CD14-positive monocyte (primary cell): ENCODE data around the gene TUBGCP3. TPM values are rescaled to one million over a fixed set of nuclear protein-coding genes. Genes with fewer than 3 reads are reported as not detected.

Experiments
- DNase-seq, 3 donors: peaks; one replicate each; pipeline ENCODE4 v3.0.0-alpha.2; 2011 to 2022
- H2AFZ ChIP-seq: 2 replicates; pipeline ENCODE4 v1.6.0; 2012; ENCODE audit warnings: mild to moderate bottlenecking, low read depth, low read length, inconsistent platforms; ENCODE audit not compliant: insufficient read depth, poor library complexity, severe bottlenecking
- H3K27ac ChIP-seq, 2 donors: 1 replicate in 1 of 2; 2 replicates in 1 of 2; pipeline ENCODE4 v1.5.1; 2012 to 2013; ENCODE audit warnings: low read length in 2 of 2, control low read depth in 1 of 2, inconsistent platforms in 1 of 2, low read depth in 1 of 2, mild to moderate bottlenecking in 1 of 2
- H3K27me3 ChIP-seq, 2 donors: one replicate each; pipeline versions ENCODE4 v1.6.0 to v1.6.1; 2011 to 2013; ENCODE audit warnings: low read length in 2 of 2; ENCODE audit not compliant: control insufficient read depth in 2 of 2, insufficient read depth in 2 of 2
- H3K36me3 ChIP-seq, 2 donors: replicated peaks in 1 of 2; 1 replicate in 1 of 2; 2 replicates in 1 of 2; pipeline versions ENCODE4 v1.5.1 to v1.6.1; 2012 to 2013; ENCODE audit warnings: low read length in 2 of 2, control low read depth in 1 of 2, inconsistent platforms in 1 of 2, mild to moderate bottlenecking in 1 of 2; ENCODE audit not compliant: insufficient read depth in 2 of 2, control insufficient read depth in 1 of 2
- H3K4me1 ChIP-seq, 2 donors: 1 replicate in 1 of 2; 2 replicates in 1 of 2; pipeline versions ENCODE4 v1.5.1 to v1.6.1; 2012 to 2013; ENCODE audit warnings: low read length in 2 of 2, control low read depth in 1 of 2, inconsistent platforms in 1 of 2, mild to moderate bottlenecking in 1 of 2, moderate library complexity in 1 of 2; ENCODE audit not compliant: insufficient read depth in 2 of 2, control insufficient read depth in 1 of 2
- H3K4me2 ChIP-seq: replicated peaks from 2 replicates; pipeline ENCODE3; 2012; ENCODE audit warnings: low read length, moderate library complexity, mild to moderate bottlenecking; ENCODE audit not compliant: poor library complexity, severe bottlenecking; ENCODE audit errors: extremely low read depth
- H3K4me3 ChIP-seq, 3 experiments: fragments of 200-600 bp in 1 of 3; sonication (generic) in 1 of 3; replicated peaks in 1 of 3; 1 replicate in 2 of 3; 2 replicates in 1 of 3; pipeline ENCODE4 v1.5.1; 2011 to 2013; ENCODE audit warnings: low read length in 3 of 3, mild to moderate bottlenecking in 3 of 3, control low read depth in 2 of 3, low read depth in 2 of 3, inconsistent platforms in 1 of 3, moderate library complexity in 1 of 3
- H3K79me2 ChIP-seq: 2 replicates; pipeline ENCODE4 v1.6.0; 2012; ENCODE audit warnings: mild to moderate bottlenecking, control low read depth, inconsistent platforms, low read length, moderate library complexity; ENCODE audit not compliant: insufficient read depth
- H3K9ac ChIP-seq: 2 replicates; pipeline ENCODE4 v1.6.0; 2017; ENCODE audit warnings: low read length, mild to moderate bottlenecking; ENCODE audit not compliant: insufficient read depth, poor library complexity, severe bottlenecking
- H3K9me3 ChIP-seq, 2 donors: replicated peaks in 1 of 2; 1 replicate in 1 of 2; 2 replicates in 1 of 2; pipeline versions ENCODE4 v1.5.1 to v1.6.1; 2012 to 2013; ENCODE audit warnings: low read length in 2 of 2, control low read depth in 1 of 2; ENCODE audit not compliant: control insufficient read depth in 1 of 2, insufficient read depth in 1 of 2
- H4K20me1 ChIP-seq: 2 replicates; pipeline ENCODE4 v1.6.0; 2012; ENCODE audit warnings: mild to moderate bottlenecking, low read length, control low read depth, moderate library complexity; ENCODE audit not compliant: insufficient read depth
- H3K27ac Mint-ChIP-seq, 7 donors: one replicate each; pipeline ENCODE4 v1.8.0; 2020; ENCODE audit warnings: mild to moderate bottlenecking in 7 of 7, mixed read lengths in 7 of 7, moderate library complexity in 6 of 7, inconsistent platforms in 2 of 7
- H3K27me3 Mint-ChIP-seq, 3 donors: one replicate each; pipeline ENCODE4 v1.8.0; 2021 to 2022; ENCODE audit warnings: low read depth in 3 of 3, mild to moderate bottlenecking in 3 of 3, mixed read lengths in 3 of 3, moderate library complexity in 3 of 3, inconsistent platforms in 1 of 3
- H3K36me3 Mint-ChIP-seq, 2 donors: one replicate each; pipeline ENCODE4 v1.8.0; 2020; ENCODE audit warnings: mixed read lengths in 2 of 2, inconsistent platforms in 1 of 2, mild to moderate bottlenecking in 1 of 2
- H3K4me1 Mint-ChIP-seq: one replicate; pipeline ENCODE4 v1.8.0; 2020; ENCODE audit warnings: mild to moderate bottlenecking, mixed read lengths
- H3K4me3 Mint-ChIP-seq, 2 donors: one replicate each; pipeline ENCODE4 v1.8.0; 2020; ENCODE audit warnings: mild to moderate bottlenecking in 2 of 2, mixed read lengths in 2 of 2, moderate library complexity in 1 of 2
- H3K9me3 Mint-ChIP-seq, 7 donors: one replicate each; pipeline ENCODE4 v1.8.0; 2020 to 2022; ENCODE audit warnings: mixed read lengths in 7 of 7, mild to moderate bottlenecking in 6 of 7, moderate library complexity in 6 of 7, inconsistent platforms in 2 of 7
- CTCF ChIP-seq: fragments of 200-600 bp; IDR thresholded peaks from one replicate; pipeline ENCODE4 v1.8.0; 2022; ENCODE audit warnings: antibody characterized with exemption, mild to moderate bottlenecking
- WGBS: methylation state at CpG from one replicate; pipeline ENCODE4 v1.1.5; 2013; ENCODE audit warnings: missing lambda C conversion rate; ENCODE audit not compliant: insufficient coverage; 5-methylcytosine and 5-hydroxymethylcytosine counted together
- intact Hi-C, 2 donors: fragments of 100-400 bp; cut with micrococcal nuclease; formaldehyde crosslinking; loops; one replicate each; pipeline versions ENCODE4 v1.15.0 to v1.15.1; 2023
- polyA plus RNA-seq, 3 donors: library from polyadenylated mRNA; depleted of rRNA in 1 of 3; unstranded in 2 of 3; stranded (reverse) in 1 of 3; fragments of 300-500 nt in 2 of 3; fragments of >200 nt in 1 of 3; fragmentation: Illumina TruSeq in 2 of 3; gene quantifications; 1 replicate in 2 of 3; 2 replicates in 1 of 3; pipeline ENCODE4 v1.2.3, GENCODE V29; 2012 to 2021

The TUBGCP3 gene
- polyA plus RNA-seq, 3 donors = 25.4 to 47.1 (median 34.1) TPM

GRCh38 chr13:112479389-112479788 is 108.6 kb downstream of the TUBGCP3 start:
- no peaks in the 10 kb centered on the region for H3K4me1 ChIP-seq
- TF ChIP-seq CTCF = no peak
- no peak overlapping the region for H2AFZ ChIP-seq
- H3K36me3 ChIP-seq = peaks cover 0 to 12% of the 10 kb centered on the region in 2 donors
- peaks cover 7% of the 10 kb centered on the region for H3K4me1 Mint-ChIP-seq
- intact Hi-C loops = no loop called here
- H3K4me2 ChIP-seq = no peak overlapping the region
- H3K4me3 Mint-ChIP-seq = no peak overlapping the region
- no peaks in the 10 kb centered on the region for H3K9me3 ChIP-seq
- H3K27ac Mint-ChIP-seq = no peak overlapping the region
- 93% methylated on average over 3 of the region's 7 CpGs for WGBS
- peaks cover 15 to 16% of the 10 kb centered on the region in 2 donors for H3K36me3 Mint-ChIP-seq
- H3K27me3 Mint-ChIP-seq = peaks cover 3% of the 10 kb centered on the region in 3 donors
- H3K79me2 ChIP-seq = no peaks in the 10 kb centered on the region
- H4K20me1 ChIP-seq = no peaks in the 10 kb centered on the region
- no peak for DNase-seq
- H3K4me3 ChIP-seq = no peak overlapping the region
- H3K9me3 Mint-ChIP-seq = peaks cover 0 to 6% (median 0%) of the 10 kb centered on the region in 7 donors
- H3K9ac ChIP-seq = no peak overlapping the region
- H3K27ac ChIP-seq = no peak overlapping the region
- no peaks in the 10 kb centered on the region for H3K27me3 ChIP-seq

- no peak overlapping the region for H3K4me3 ChIP-seq
These were observed 110.8 kb downstream of the TUBGCP3 start for GRCh38 chr13:112477070-112477619.

More at GRCh38 chr13:112477070-112477619, 110.8 kb downstream of the TUBGCP3 start:
- H3K9me3 ChIP-seq = no peaks in the 10 kb centered on the region
- H3K4me1 ChIP-seq = no peaks in the 10 kb centered on the region
- TF ChIP-seq CTCF = no peak
- H4K20me1 ChIP-seq = no peaks in the 10 kb centered on the region
- H3K79me2 ChIP-seq = no peaks in the 10 kb centered on the region
- Mint-ChIP-seq H3K9me3 (peaks cover 0 to 6% (median 2%) of the 10 kb centered on the region in 7 donors), H3K27ac (no peak overlapping the region), H3K4me1 (no peaks in the 10 kb centered on the region), H3K27me3 (peaks cover 2 to 3% (median 3%) of the 10 kb centered on the region in 3 donors), H3K4me3 (no peak overlapping the region), H3K36me3 (no peaks in the 10 kb centered on the region)
- H3K9ac ChIP-seq = no peak overlapping the region
- no peak overlapping the region for H3K4me2 ChIP-seq
- 92% methylated on average over 5 of the region's 9 CpGs for WGBS
- intact Hi-C loops = no loop called here
- no peak overlapping the region for H3K27ac ChIP-seq
- H3K36me3 ChIP-seq = no peaks in the 10 kb centered on the region
- DNase-seq = no peak
- H3K27me3 ChIP-seq = no peaks in the 10 kb centered on the region
- no peak overlapping the region for H2AFZ ChIP-seq
